ENCODE results near the gene PRR36. TPM values are rescaled to one million over a fixed set of nuclear protein-coding genes. Genes with fewer than 3 reads are reported as not detected.
"Not testable (repeated sequence)": the region's sequence is repeated elsewhere in the genome, so short reads cannot be mapped to it uniquely, and the experiment has no call there.

Gene PRR36
- total RNA-seq, 4 donors from 2014 or later = 0.72 to 0.93 (median 0.83) TPM

DNA sequence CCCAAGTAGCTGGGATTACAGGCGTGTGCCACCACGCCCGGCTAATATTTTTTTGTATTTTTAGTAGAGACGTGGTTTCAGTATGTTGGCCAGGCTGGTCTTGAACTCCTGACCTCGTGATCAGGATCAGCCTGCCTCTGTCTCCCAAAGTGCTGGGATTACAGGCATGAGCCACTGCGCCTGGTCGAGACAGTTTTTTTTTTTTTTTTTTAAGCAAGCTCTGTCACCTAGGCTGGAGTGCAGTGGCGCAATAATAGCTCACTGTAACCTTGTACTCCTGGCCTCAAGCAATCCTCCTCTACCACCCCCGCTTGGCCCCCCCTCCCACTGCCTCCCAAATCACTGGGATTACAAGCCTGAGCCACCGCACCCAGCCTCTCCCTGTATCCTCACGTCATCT lies 23.1 kb upstream of the PRR36 start:
- no peak for DNase-seq (ENCODE audit: low spot score in 2 of 2)
- WGBS, 2 donors = 56 to 57% methylated on average over 11 of the region's 11 CpGs
- intact Hi-C loops (cut with DNase I; ENCODE audit: low total_unique reads) = no loop called here
- no peak overlapping the region for H3K4me3 ChIP-seq (ENCODE audit: low read depth, poor library complexity, severe bottlenecking)
- TF ChIP-seq CTCF (IDR thresholded peaks at IDR 0.05) (no peak), POLR2A (IDR thresholded peaks at IDR 0.05) (no peak)

DNA sequence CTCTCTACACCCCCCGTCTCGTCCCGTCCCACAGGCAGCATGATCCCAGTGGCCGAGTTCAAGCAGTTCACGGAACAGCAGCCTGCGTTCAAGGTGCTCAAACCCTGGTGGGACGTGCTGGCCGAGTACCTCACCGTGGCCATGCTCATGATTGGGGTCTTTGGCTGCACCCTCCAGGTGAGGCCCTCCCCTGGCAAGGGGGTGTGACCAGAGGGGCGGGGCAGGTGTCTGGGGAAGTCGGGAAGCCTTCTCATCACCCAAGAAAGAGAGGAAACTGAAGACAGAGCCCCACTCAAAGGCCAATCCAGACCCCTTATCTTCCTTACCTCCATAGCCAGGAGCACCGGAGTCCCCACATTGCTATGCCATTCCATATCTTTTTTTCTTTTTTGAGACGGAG lies 21.4 kb upstream of the PRR36 start:
- no peak overlapping the region for H3K4me3 ChIP-seq (ENCODE audit: low read depth, poor library complexity, severe bottlenecking)
- intact Hi-C loops (cut with DNase I; ENCODE audit: low total_unique reads) = no loop called here
- DNase-seq (ENCODE audit: low spot score in 2 of 2) = no peak
- no peak for TF ChIP-seq POLR2A (IDR thresholded peaks at IDR 0.05)
- no peak for TF ChIP-seq CTCF (IDR thresholded peaks at IDR 0.05)
- 79 to 86% methylated on average over 8 to 12 of the region's 13 CpGs for WGBS, 2 donors

GRCh38 chr19:7894612-7895309 lies 20.6 kb upstream of the PRR36 start:
- H3K4me3 ChIP-seq (ENCODE audit: low read depth, poor library complexity, severe bottlenecking) = no peak overlapping the region
- DNase-seq (ENCODE audit: low spot score in 2 of 2) = no peak
- intact Hi-C loops (cut with DNase I; ENCODE audit: low total_unique reads) = no loop called here
- TF ChIP-seq POLR2A (IDR thresholded peaks at IDR 0.05) (no peak), CTCF (IDR thresholded peaks at IDR 0.05) (no peak)
- 45 to 48% methylated on average over 7 to 18 of the region's 18 CpGs for WGBS, 2 donors

DNA sequence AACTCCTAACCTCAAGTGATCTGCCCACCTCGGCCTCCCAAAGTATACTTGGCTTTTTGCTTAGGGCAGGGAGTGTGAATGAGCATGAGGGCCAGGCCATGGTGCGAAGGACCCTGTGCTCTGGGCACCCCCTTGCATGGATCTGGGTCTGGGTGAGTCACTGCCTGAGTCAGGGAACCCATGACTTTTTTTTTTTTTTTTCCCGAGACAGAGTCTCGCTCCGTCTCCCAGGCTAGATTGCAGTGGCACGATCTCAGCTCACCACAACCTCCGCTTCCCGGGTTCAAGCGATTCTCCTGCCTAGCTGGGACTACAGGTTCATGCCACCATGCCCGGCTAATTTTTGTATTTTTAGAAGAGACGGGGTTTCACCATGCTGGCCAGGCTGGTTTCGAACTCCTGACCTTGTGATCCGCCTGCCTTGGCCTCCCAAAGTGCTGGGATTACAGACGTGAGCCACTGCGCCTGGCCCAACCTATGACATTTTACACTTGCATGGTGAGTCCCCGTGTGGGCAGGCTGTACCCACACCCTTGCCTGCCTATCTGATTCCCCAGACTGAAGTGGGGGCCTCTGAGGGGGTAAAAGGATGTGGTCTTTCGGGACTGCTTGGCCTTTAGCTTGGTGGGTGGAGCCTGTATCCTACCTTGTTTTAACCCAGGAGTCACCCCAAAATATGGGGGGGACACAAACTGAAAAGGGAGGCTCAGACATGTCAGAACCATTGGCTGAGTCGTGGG lies 19.3 kb upstream of the PRR36 start:
- DNase-seq (ENCODE audit: low spot score in 2 of 2); H3K4me3 ChIP-seq (ENCODE audit: low read depth, poor library complexity, severe bottlenecking); intact Hi-C loops (cut with DNase I; ENCODE audit: low total_unique reads): not testable (repeated sequence)
- WGBS, 2 donors = 77 to 85% methylated on average over 18 of the region's 18 CpGs

DNA sequence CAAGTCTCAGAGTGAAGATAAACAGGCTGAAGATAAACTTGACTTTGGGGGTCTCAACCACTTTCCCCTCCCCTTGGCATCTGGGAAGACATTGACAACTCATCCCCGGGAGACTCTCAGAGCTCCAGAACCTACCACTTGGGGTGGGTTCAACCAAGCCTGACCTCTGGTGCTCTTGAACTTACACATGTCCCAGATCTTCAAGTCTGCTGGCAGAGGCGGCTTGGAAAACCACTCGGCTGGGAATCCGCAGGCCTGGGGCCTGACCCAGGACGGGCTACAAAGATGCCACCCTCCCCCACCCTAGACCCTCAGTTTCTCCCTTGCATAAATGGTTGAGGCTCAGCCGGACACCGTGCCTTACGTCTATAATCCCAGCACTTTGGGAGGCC lies 14.6 kb upstream of the PRR36 start:
- peak overlapping the region; percentile 44 for H3K4me3 ChIP-seq (ENCODE audit: low read depth, poor library complexity, severe bottlenecking)
- TF ChIP-seq POLR2A (IDR thresholded peaks at IDR 0.05) = no peak
- TF ChIP-seq CTCF (IDR thresholded peaks at IDR 0.05) = no peak
- intact Hi-C loops (cut with DNase I; ENCODE audit: low total_unique reads) = no loop called here
- WGBS, 2 donors = 38 to 47% methylated on average over 7 to 8 of the region's 8 CpGs
- no peak for DNase-seq (ENCODE audit: low spot score in 2 of 2)

- 16% methylated on average over 13 to 21 of the region's 53 CpGs for WGBS, 2 donors
- H3K4me3 ChIP-seq (ENCODE audit: low read depth, poor library complexity, severe bottlenecking) = peak within 1 kb of the TSS; percentile 44
- intact Hi-C loops (cut with DNase I; ENCODE audit: low total_unique reads) = no loop called here
- no peak for TF ChIP-seq POLR2A (IDR thresholded peaks at IDR 0.05)
- TF ChIP-seq CTCF (IDR thresholded peaks at IDR 0.05) = no peak
- DNase-seq (ENCODE audit: low spot score in 2 of 2) = peak in 1 of 2 donors; percentile 91
Observed at GRCh38 chr19:7888145-7888825, 14.1 kb upstream of the PRR36 start, which contains the start of gene LRRC8E. LRRC8E (plus strand) TSS chr19:7888510; CDS start chr19:7895604, 7,094 bp downstream.
